CD4-positive, alpha-beta T cell (primary cell): ENCODE data around the gene GPC1. TPM values are rescaled to one million over a fixed set of nuclear protein-coding genes. Genes with fewer than 3 reads are reported as not detected.

Source experiments
- ATAC-seq: fragments of 200-7000 bp; cut with Tn5 transposase; one replicate; pipeline ENCODE4 v1.10.0; 2022; ENCODE audit warnings: mild to moderate bottlenecking; ENCODE audit not compliant: poor library complexity
- CTCF ChIA-PET: fragments of 350-600 bp; sonication (Branson Sonifier 250); formaldehyde crosslinking; loops from one replicate; lab custom pipeline; 2021; ENCODE audit warnings: antibody characterized with exemption, inconsistent platforms; lab: Charles Lee
- POLR2A ChIA-PET: fragments of 350-600 bp; sonication (Branson Sonifier 250); formaldehyde crosslinking; loops from one replicate; lab custom pipeline; 2021; ENCODE audit warnings: antibody characterized with exemption, inconsistent platforms; lab: Charles Lee
- DNase-seq, 14 experiments: peaks; one replicate each; pipeline ENCODE4 v3.0.0-alpha.2; 2013 to 2020; ENCODE audit warnings: mixed read lengths in 2 of 14
- H3K27ac ChIP-seq, 2 donors: one replicate each; pipeline versions ENCODE4 v1.5.1 to v1.7.0; 2013; ENCODE audit warnings: low read length in 2 of 2, low read depth in 1 of 2, mild to moderate bottlenecking in 1 of 2
- H3K27me3 ChIP-seq, 2 experiments: 1 replicate in 1 of 2; 2 replicates in 1 of 2; pipeline versions ENCODE4 v1.6.1 to v1.7.0; 2013; ENCODE audit warnings: low read length in 2 of 2, control low read depth in 1 of 2, mild to moderate bottlenecking in 1 of 2, moderate library complexity in 1 of 2; ENCODE audit not compliant: insufficient read depth in 2 of 2, control insufficient read depth in 1 of 2
- H3K36me3 ChIP-seq: one replicate; pipeline ENCODE4 v1.6.1; 2013; ENCODE audit warnings: low read length, control low read depth; ENCODE audit not compliant: insufficient read depth
- H3K4me1 ChIP-seq: one replicate; pipeline ENCODE4 v1.6.1; 2013; ENCODE audit warnings: low read length, control low read depth; ENCODE audit not compliant: insufficient read depth
- H3K4me3 ChIP-seq: one replicate; pipeline ENCODE4 v1.5.1; 2013; ENCODE audit warnings: mild to moderate bottlenecking, low read length, moderate library complexity
- H3K9me3 ChIP-seq, 2 experiments: 1 replicate in 1 of 2; 2 replicates in 1 of 2; pipeline versions ENCODE4 v1.6.1 to v1.7.0; 2013; ENCODE audit warnings: low read length in 2 of 2, mild to moderate bottlenecking in 2 of 2, control low read depth in 1 of 2, moderate library complexity in 1 of 2; ENCODE audit not compliant: control insufficient read depth in 1 of 2, insufficient read depth in 1 of 2
- H3K27ac Mint-ChIP-seq: one replicate; pipeline ENCODE4 v1.8.0; 2020; ENCODE audit warnings: mixed read lengths
- H3K27me3 Mint-ChIP-seq: one replicate; pipeline ENCODE4 v1.8.0; 2021; ENCODE audit warnings: mixed read lengths
- H3K36me3 Mint-ChIP-seq: one replicate; pipeline ENCODE4 v1.8.0; 2021; ENCODE audit warnings: low read depth, mixed read lengths
- H3K4me1 Mint-ChIP-seq: one replicate; pipeline ENCODE4 v1.8.0; 2021; ENCODE audit warnings: low read depth, mixed read lengths
- H3K4me3 Mint-ChIP-seq: one replicate; pipeline ENCODE4 v1.8.0; 2020; ENCODE audit warnings: mild to moderate bottlenecking, mixed read lengths
- H3K9me3 Mint-ChIP-seq: one replicate; pipeline ENCODE4 v1.8.0; 2020; ENCODE audit warnings: mixed read lengths
- CTCF ChIP-seq: fragments of 200-600 bp; IDR thresholded peaks from one replicate; pipeline ENCODE4 v1.8.0; 2022; ENCODE audit warnings: antibody characterized with exemption, mild to moderate bottlenecking
- intact Hi-C, 2 experiments: fragments of 100-400 bp; cut with DNase I in 1 of 2; cut with micrococcal nuclease in 1 of 2; formaldehyde crosslinking; loops; one replicate each; pipeline versions ENCODE4 v1.15.1 to v1.9.0; 2023 to 2025; cut with DNase I, micrococcal nuclease
- total RNA-seq, 174 experiments: library from RNA in 2 of 174; stranded (reverse) in 2 of 174; gene quantifications; one replicate each; pipeline ENCODE4 v1.2.3 and lab custom pipeline; 2021 to 2026

GPC1 gene
- total RNA-seq, 2 experiments from 2014 or later: 0.58 to 0.98 TPM

DNA sequence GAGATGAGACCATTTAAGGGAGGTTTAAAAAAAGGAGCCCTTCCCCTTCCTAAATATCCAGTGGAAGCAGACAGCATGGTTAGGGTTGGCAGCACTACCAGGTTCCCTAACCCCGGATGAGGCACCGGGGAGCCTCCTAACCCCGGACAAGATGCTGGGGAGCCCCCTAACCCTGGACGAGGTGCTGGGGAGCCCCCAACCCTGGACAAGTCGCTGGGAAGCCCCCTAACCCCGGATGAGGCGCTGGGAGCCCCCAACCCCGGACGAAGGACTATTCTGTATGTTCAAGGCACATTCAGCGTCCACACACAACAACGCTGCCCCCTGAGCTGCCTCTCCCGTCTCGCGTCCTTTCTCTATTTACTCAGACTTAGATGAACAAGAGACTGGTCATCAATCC, 70.4 kb downstream of the GPC1 start:
- Mint-ChIP-seq H3K27ac (no peak overlapping the region), H3K27me3 (no peaks in the 10 kb centered on the region), H3K4me1 (no peaks in the 10 kb centered on the region), H3K36me3 (peaks cover 27% of the 10 kb centered on the region), H3K4me3 (no peak overlapping the region), H3K9me3 (no peaks in the 10 kb centered on the region)
- ATAC-seq (no peak), DNase-seq (peak in 2 of 14 experiments; percentile 1 to 7)
- ChIA-PET POLR2A (no interaction called here), CTCF (no interaction called here)
- intact Hi-C loops: no loop called here
- Histone ChIP-seq H3K4me1 (no peaks in the 10 kb centered on the region), H3K27me3 (no peaks in the 10 kb centered on the region), H3K9me3 (no peaks in the 10 kb centered on the region), H3K27ac (no peak overlapping the region), H3K4me3 (no peak overlapping the region), H3K36me3 (peaks cover 6% of the 10 kb centered on the region)
- no peak for TF ChIP-seq CTCF

DNA sequence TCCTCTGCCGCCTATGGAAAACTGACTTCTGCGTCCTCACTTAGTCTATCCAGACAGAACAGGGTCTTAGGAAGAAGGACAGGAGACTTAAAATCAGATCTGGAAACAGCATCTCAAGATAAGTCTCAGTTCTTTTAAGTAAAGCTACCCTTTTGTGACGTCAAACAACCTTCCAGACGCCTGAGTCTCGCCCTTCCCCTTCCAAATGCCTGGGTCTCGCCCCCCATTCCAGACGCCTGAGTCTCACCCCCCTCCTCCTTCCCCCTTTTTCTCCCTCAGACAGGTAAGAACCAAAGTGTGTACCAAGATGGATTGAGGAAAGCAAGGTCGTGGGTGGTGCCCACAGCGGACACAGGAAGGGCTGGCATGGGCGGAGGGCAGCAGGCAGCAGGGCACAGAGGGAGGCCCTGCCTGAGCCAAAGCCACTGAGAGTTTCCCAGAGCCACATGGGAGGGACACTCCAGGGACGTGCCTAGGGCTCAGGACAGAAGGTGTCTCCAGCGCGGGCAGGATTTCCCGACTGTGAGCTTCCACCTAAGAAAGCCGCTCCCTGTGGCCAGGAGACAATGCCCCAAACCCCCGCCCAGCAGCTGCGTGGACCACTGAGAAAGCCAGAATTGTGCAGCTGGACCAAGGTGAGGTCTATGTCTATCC, 71.1 kb downstream of the GPC1 start:
- peaks cover 12% of the 10 kb centered on the region for H3K36me3 ChIP-seq
- H3K9me3 ChIP-seq: no peaks in the 10 kb centered on the region
- H3K9me3 Mint-ChIP-seq: no peaks in the 10 kb centered on the region
- no peak overlapping the region for H3K4me3 Mint-ChIP-seq
- H3K36me3 Mint-ChIP-seq: peaks cover 22% of the 10 kb centered on the region
- H3K27ac ChIP-seq: no peak overlapping the region
- no peak overlapping the region for H3K4me3 ChIP-seq
- no peaks in the 10 kb centered on the region for H3K27me3 Mint-ChIP-seq
- no peaks in the 10 kb centered on the region for H3K4me1 Mint-ChIP-seq
- ChIA-PET POLR2A (no interaction called here), CTCF (no interaction called here)
- intact Hi-C loops: no loop called here
- no peaks in the 10 kb centered on the region for H3K27me3 ChIP-seq
- no peak overlapping the region for H3K27ac Mint-ChIP-seq
- no peak for DNase-seq
- H3K4me1 ChIP-seq: no peaks in the 10 kb centered on the region
- ATAC-seq: no peak
- no peak for TF ChIP-seq CTCF

- Mint-ChIP-seq H3K4me1 (no peaks in the 10 kb centered on the region), H3K36me3 (peaks cover 22% of the 10 kb centered on the region), H3K9me3 (no peaks in the 10 kb centered on the region), H3K4me3 (no peak overlapping the region), H3K27me3 (no peaks in the 10 kb centered on the region), H3K27ac (no peak overlapping the region)
- no peaks in the 10 kb centered on the region for H3K4me1 ChIP-seq
- TF ChIP-seq CTCF: no peak
- H3K36me3 ChIP-seq: peaks cover 19% of the 10 kb centered on the region
- no peaks in the 10 kb centered on the region for H3K27me3 ChIP-seq
- no peaks in the 10 kb centered on the region for H3K9me3 ChIP-seq
- ChIA-PET POLR2A (no interaction called here), CTCF (no interaction called here)
- H3K27ac ChIP-seq: no peak overlapping the region
- H3K4me3 ChIP-seq: no peak overlapping the region
- ATAC-seq (no peak), DNase-seq (no peak)
- intact Hi-C loops: no loop called here
Observed at GRCh38 chr2:240507060-240507777, 71.8 kb downstream of the GPC1 start.
